ENCODE measurements around the gene ZRSR2. TPM values are rescaled to one million over a fixed set of nuclear protein-coding genes. Genes with fewer than 3 reads are reported as not detected.

The ZRSR2 gene
- total and polyA plus RNA-seq, 10 of the 15 experiments (the other 5 are each of a cell fraction or from before 2014, with no cell fraction given) = 8.8 to 34.1 (median 15.6) TPM

DNA sequence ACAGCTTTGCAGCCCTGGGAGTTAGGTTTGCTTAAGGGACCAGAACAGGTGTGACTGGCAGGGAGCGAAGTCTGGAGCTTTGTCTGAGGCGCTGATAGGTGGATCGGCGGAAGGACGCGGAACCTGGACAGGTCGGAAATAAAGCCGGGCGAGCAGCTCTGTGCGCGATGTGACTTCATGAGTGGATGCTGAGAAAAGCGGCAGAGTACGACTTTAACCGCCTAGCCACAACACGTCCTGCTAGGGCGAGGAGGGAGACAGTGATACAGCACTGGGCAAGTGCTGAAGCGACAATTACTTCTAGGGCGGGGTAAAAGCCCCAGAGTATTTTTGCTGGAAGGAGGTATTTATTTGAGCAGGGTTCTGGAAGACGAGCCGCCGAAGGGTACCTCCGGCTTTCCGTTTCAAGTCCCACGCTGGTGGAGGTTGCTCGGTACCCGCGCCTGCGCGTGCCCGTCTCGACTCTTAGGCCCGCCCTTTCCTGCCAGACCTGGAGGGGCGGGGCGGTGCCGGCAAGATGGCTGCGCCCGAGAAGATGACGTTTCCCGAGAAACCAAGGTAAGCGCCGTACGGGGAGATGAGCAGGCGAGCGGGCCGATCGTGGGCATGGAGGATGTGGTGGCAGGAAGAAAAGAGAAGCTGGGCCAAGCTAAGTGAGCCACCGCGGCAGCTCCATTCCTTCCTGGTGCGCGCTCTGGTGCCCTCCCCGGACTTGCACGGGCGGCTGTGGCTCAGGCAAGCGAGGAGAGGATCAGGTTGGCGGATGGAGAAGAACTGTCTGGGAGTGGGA is at the start of gene ZRSR2 (continued):
- no peak for TF ChIP-seq EP300 (IDR thresholded peaks at IDR 0.05; ENCODE audit: borderline replicate concordance in 1 of 2, control insufficient read depth in 1 of 2, low read depth in 2 of 2, low read length in 2 of 2)
- peak; percentile 74; the same call in 1 of the 2 replicates for TF ChIP-seq MXI1 (IDR thresholded peaks at IDR 0.05; ENCODE audit: low read depth, low read length)
- TF ChIP-seq JUND (IDR thresholded peaks at IDR 0.05; ENCODE audit: low read depth, low read length) = no peak
- TF ChIP-seq, protein P1, sequence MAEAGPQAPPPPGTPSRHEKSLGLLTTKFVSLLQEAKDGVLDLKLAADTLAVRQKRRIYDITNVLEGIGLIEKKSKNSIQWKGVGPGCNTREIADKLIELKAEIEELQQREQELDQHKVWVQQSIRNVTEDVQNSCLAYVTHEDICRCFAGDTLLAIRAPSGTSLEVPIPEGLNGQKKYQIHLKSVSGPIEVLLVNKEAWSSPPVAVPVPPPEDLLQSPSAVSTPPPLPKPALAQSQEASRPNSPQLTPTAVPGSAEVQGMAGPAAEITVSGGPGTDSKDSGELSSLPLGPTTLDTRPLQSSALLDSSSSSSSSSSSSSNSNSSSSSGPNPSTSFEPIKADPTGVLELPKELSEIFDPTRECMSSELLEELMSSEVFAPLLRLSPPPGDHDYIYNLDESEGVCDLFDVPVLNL (IDR thresholded peaks at IDR 0.05; ENCODE audit: low read depth, low read length) = no peak
- peak; percentile 43 for TF ChIP-seq RELA (IDR thresholded peaks at IDR 0.05; ENCODE audit: borderline replicate concordance, partially characterized antibody)
- TF ChIP-seq, protein P2, sequence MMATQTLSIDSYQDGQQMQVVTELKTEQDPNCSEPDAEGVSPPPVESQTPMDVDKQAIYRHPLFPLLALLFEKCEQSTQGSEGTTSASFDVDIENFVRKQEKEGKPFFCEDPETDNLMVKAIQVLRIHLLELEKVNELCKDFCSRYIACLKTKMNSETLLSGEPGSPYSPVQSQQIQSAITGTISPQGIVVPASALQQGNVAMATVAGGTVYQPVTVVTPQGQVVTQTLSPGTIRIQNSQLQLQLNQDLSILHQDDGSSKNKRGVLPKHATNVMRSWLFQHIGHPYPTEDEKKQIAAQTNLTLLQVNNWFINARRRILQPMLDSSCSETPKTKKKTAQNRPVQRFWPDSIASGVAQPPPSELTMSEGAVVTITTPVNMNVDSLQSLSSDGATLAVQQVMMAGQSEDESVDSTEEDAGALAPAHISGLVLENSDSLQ (IDR thresholded peaks at IDR 0.05) = peak; percentile 88
- TF ChIP-seq BACH1 (IDR thresholded peaks at IDR 0.05; ENCODE audit: borderline replicate concordance) = 0 out of 2 replicates have a peak, but pooled peaks have one; percentile 34
- no peak for TF ChIP-seq NFYB (IDR thresholded peaks at IDR 0.05; ENCODE audit: insufficient read depth, low read depth, low read length)
- peak; percentile 47; the same call in 1 of the 2 replicates for TF ChIP-seq LARP7 (IDR thresholded peaks at IDR 0.05)
- peak; percentile 81; the same call in 1 of the 2 replicates for TF ChIP-seq RCOR1 (conservative IDR thresholded peaks at IDR 0.05; ENCODE audit: low read depth, low read length)
- peak; percentile 72; the same call in 1 of the 2 replicates for TF ChIP-seq IKZF1 (conservative IDR thresholded peaks at IDR 0.05)
- TF ChIP-seq SIN3A (IDR thresholded peaks at IDR 0.05; ENCODE audit: low read depth, low read length) = peak; percentile 65; the same call in 1 of the 2 replicates
- peak; percentile 97 for TF ChIP-seq YY1 (IDR thresholded peaks at IDR 0.05; ENCODE audit: low read depth, low read length)
- no peak for TF ChIP-seq MYC (IDR thresholded peaks at IDR 0.05; ENCODE audit: insufficient read depth, insufficient read length, insufficient replicate concordance, low read length, severe bottlenecking)
- no peak for TF ChIP-seq ZNF217 (IDR thresholded peaks at IDR 0.05)
- TF ChIP-seq HDAC2 (IDR thresholded peaks at IDR 0.05) = no peak
- TF ChIP-seq, protein P3, sequence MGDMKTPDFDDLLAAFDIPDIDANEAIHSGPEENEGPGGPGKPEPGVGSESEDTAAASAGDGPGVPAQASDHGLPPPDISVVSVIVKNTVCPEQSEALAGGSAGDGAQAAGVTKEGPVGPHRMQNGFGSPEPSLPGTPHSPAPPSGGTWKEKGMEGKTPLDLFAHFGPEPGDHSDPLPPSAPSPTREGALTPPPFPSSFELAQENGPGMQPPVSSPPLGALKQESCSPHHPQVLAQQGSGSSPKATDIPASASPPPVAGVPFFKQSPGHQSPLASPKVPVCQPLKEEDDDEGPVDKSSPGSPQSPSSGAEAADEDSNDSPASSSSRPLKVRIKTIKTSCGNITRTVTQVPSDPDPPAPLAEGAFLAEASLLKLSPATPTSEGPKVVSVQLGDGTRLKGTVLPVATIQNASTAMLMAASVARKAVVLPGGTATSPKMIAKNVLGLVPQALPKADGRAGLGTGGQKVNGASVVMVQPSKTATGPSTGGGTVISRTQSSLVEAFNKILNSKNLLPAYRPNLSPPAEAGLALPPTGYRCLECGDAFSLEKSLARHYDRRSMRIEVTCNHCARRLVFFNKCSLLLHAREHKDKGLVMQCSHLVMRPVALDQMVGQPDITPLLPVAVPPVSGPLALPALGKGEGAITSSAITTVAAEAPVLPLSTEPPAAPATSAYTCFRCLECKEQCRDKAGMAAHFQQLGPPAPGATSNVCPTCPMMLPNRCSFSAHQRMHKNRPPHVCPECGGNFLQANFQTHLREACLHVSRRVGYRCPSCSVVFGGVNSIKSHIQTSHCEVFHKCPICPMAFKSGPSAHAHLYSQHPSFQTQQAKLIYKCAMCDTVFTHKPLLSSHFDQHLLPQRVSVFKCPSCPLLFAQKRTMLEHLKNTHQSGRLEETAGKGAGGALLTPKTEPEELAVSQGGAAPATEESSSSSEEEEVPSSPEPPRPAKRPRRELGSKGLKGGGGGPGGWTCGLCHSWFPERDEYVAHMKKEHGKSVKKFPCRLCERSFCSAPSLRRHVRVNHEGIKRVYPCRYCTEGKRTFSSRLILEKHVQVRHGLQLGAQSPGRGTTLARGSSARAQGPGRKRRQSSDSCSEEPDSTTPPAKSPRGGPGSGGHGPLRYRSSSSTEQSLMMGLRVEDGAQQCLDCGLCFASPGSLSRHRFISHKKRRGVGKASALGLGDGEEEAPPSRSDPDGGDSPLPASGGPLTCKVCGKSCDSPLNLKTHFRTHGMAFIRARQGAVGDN (IDR thresholded peaks at IDR 0.05) = no peak
- TF ChIP-seq CHD4 (IDR thresholded peaks at IDR 0.05) = no peak
- 0 out of 2 replicates have a peak, but pooled peaks have one; percentile 21 for TF ChIP-seq GATAD2B (conservative IDR thresholded peaks at IDR 0.05; ENCODE audit: low read depth)
- peak; percentile 91 for TF ChIP-seq HDGF (IDR thresholded peaks at IDR 0.05)
- TF ChIP-seq RBBP5 (conservative IDR thresholded peaks at IDR 0.05) = 0 out of 2 replicates have a peak, but pooled peaks have one; percentile 78
- TF ChIP-seq SRF (IDR thresholded peaks at IDR 0.05; ENCODE audit: low read depth in 2 of 2, low read length in 2 of 2) = no peak
- no peak for TF ChIP-seq NFIC (IDR thresholded peaks at IDR 0.05; ENCODE audit: low read depth, low read length)
- peak; percentile 24 to 39; a peak in 1 of 4 replicates for TF ChIP-seq IKZF2 (IDR thresholded peaks at IDR 0.05)
- no peak for TF ChIP-seq WRNIP1 (IDR thresholded peaks at IDR 0.05; ENCODE audit: borderline replicate concordance, low read depth, low read length)
- no peak for TF ChIP-seq KLF5 (IDR thresholded peaks at IDR 0.05; ENCODE audit: partially characterized antibody)
